Activated B cell treated with CpG ODN at 0.5 μM for 24 hours (primary cell): ENCODE measurements around the gene MRPS34. TPM values are rescaled to one million over a fixed set of nuclear protein-coding genes. Genes with fewer than 3 reads are reported as not detected.

ENCODE experiments used
- ATAC-seq: fragments of 200-7000 bp; cut with Tn5 transposase; one replicate; pipeline ENCODE4 v1.10.0; 2021; ENCODE audit warnings: low read depth, mild to moderate bottlenecking, moderate library complexity
- CTCF ChIA-PET: fragments of 350-600 bp; sonication (Branson Sonifier 250); formaldehyde crosslinking; loops from one replicate; lab custom pipeline; 2021; ENCODE audit warnings: antibody characterized with exemption; lab: Charles Lee
- POLR2A ChIA-PET: fragments of 350-600 bp; sonication (Branson Sonifier 250); formaldehyde crosslinking; loops from one replicate; lab custom pipeline; 2021; ENCODE audit warnings: antibody characterized with exemption; lab: Charles Lee
- DNase-seq: peaks from one replicate; pipeline ENCODE4 v3.0.0; 2022
- H3K27ac Mint-ChIP-seq: one replicate; pipeline ENCODE4 v1.8.0; 2020; ENCODE audit warnings: mixed read lengths
- H3K27me3 Mint-ChIP-seq: one replicate; pipeline ENCODE4 v1.8.0; 2021; ENCODE audit warnings: mixed read lengths
- H3K36me3 Mint-ChIP-seq: one replicate; pipeline ENCODE4 v1.8.0; 2021; ENCODE audit warnings: low read depth, mixed read lengths
- H3K4me1 Mint-ChIP-seq: one replicate; pipeline ENCODE4 v1.8.0; 2021; ENCODE audit warnings: mixed read lengths
- H3K4me3 Mint-ChIP-seq: one replicate; pipeline ENCODE4 v1.8.0; 2020; ENCODE audit warnings: mild to moderate bottlenecking, mixed read lengths
- H3K9me3 Mint-ChIP-seq: one replicate; pipeline ENCODE4 v1.8.0; 2020; ENCODE audit warnings: mixed read lengths
- CTCF ChIP-seq: fragments of 200-600 bp; IDR thresholded peaks from one replicate; pipeline ENCODE4 v1.8.0; 2022; ENCODE audit warnings: antibody characterized with exemption, mild to moderate bottlenecking
- intact Hi-C: fragments of 100-400 bp; cut with micrococcal nuclease; formaldehyde crosslinking; loops from one replicate; pipeline ENCODE4 v1.15.1; 2024
- total RNA-seq: library from RNA; stranded (reverse); gene quantifications from 2 replicates; pipeline ENCODE4 v1.2.3, GENCODE V29; 2022

The MRPS34 gene
- total RNA-seq, 1 donor from 2014 or later: 60.9 TPM

- ChIA-PET CTCF (no interaction called here), POLR2A (interaction anchor here (0.6 kb wide), 2 partner anchors 42 to 500 kb away, joined by 4 read pairs; no protein-coding TSS in a partner anchor)
- intact Hi-C loops: no loop called here
- Mint-ChIP-seq H3K4me3 (no peak overlapping the region), H3K27ac (no peak overlapping the region), H3K4me1 (no peaks in the 10 kb centered on the region), H3K27me3 (no peaks in the 10 kb centered on the region), H3K9me3 (no peaks in the 10 kb centered on the region), H3K36me3 (peaks cover 61% of the 10 kb centered on the region)
- no peak for TF ChIP-seq CTCF
- ATAC-seq (no peak), DNase-seq (no peak)
Observed at GRCh38 chr16:1758923-1759322, 14.0 kb downstream of the MRPS34 start.

- DNase-seq: no peak
- intact Hi-C loops: no loop called here
- no peak for ATAC-seq
- ChIA-PET POLR2A (interaction anchor here (1.0 kb wide), 1 partner anchor 25 kb away, joined by 3 read pairs; the partner anchor contains the start of genes NUBP2 and SPSB3), CTCF (no interaction called here)
- Mint-ChIP-seq H3K9me3 (no peaks in the 10 kb centered on the region), H3K36me3 (peaks cover 62% of the 10 kb centered on the region), H3K27me3 (no peaks in the 10 kb centered on the region), H3K4me1 (no peaks in the 10 kb centered on the region), H3K27ac (no peak overlapping the region), H3K4me3 (no peak overlapping the region)
- no peak for TF ChIP-seq CTCF
Observed at GRCh38 chr16:1757714-1758461, 15.0 kb downstream of the MRPS34 start.

- H3K4me3 Mint-ChIP-seq: no peak overlapping the region
- no peaks in the 10 kb centered on the region for H3K9me3 Mint-ChIP-seq
- H3K4me1 Mint-ChIP-seq: no peaks in the 10 kb centered on the region
- CTCF ChIA-PET: no interaction called here
- no peak for TF ChIP-seq CTCF
- ATAC-seq (no peak), DNase-seq (no peak)
- peaks cover 62% of the 10 kb centered on the region for H3K36me3 Mint-ChIP-seq
- H3K27ac Mint-ChIP-seq: no peak overlapping the region
- H3K27me3 Mint-ChIP-seq: no peaks in the 10 kb centered on the region
- POLR2A ChIA-PET: interaction anchor here (0.7 kb wide), 1 partner anchor 89 kb away, joined by 3 read pairs; no protein-coding TSS in a partner anchor
- intact Hi-C loops: no loop called here
Observed at GRCh38 chr16:1754204-1754603, 18.7 kb downstream of the MRPS34 start.

GRCh38 chr16:1752853-1753252 lies 20.1 kb downstream of the MRPS34 start:
- ChIA-PET POLR2A (no interaction called here), CTCF (no interaction called here)
- Mint-ChIP-seq H3K4me3 (no peak overlapping the region), H3K36me3 (peaks cover 70% of the 10 kb centered on the region), H3K27ac (no peak overlapping the region), H3K4me1 (no peaks in the 10 kb centered on the region), H3K27me3 (no peaks in the 10 kb centered on the region), H3K9me3 (no peaks in the 10 kb centered on the region)
- intact Hi-C loops: no loop called here
- no peak for TF ChIP-seq CTCF
- no peak for ATAC-seq
- no peak for DNase-seq

GRCh38 chr16:1751946-1752345 lies 21.0 kb downstream of the MRPS34 start:
- H3K27ac Mint-ChIP-seq: no peak overlapping the region
- H3K9me3 Mint-ChIP-seq: no peaks in the 10 kb centered on the region
- no peaks in the 10 kb centered on the region for H3K4me1 Mint-ChIP-seq
- CTCF ChIA-PET: no interaction called here
- no peak overlapping the region for H3K4me3 Mint-ChIP-seq
- POLR2A ChIA-PET: interaction anchor here (0.6 kb wide), 1 partner anchor 48 kb away, joined by 3 read pairs; no protein-coding TSS in a partner anchor
- no peaks in the 10 kb centered on the region for H3K27me3 Mint-ChIP-seq
- intact Hi-C loops: no loop called here
- no peak for DNase-seq
- TF ChIP-seq CTCF: no peak
- peaks cover 72% of the 10 kb centered on the region for H3K36me3 Mint-ChIP-seq
- ATAC-seq: no peak
